ENCODE results near the gene DCDC2C.

The DCDC2C gene

GRCh38 chr2:3768960-3769765, 65.8 kb downstream of the DCDC2C start:
- TF ChIP-seq TAF1 (IDR thresholded peaks at IDR 0.05; ENCODE audit: low read depth) (no peak), YY1 (IDR thresholded peaks at IDR 0.05; ENCODE audit: low read depth) (no peak), CEBPB (IDR thresholded peaks at IDR 0.05) (no peak), RAD21 (IDR thresholded peaks at IDR 0.05; ENCODE audit: low read depth) (no peak), EGR1 (IDR thresholded peaks at IDR 0.05) (no peak)

DNA sequence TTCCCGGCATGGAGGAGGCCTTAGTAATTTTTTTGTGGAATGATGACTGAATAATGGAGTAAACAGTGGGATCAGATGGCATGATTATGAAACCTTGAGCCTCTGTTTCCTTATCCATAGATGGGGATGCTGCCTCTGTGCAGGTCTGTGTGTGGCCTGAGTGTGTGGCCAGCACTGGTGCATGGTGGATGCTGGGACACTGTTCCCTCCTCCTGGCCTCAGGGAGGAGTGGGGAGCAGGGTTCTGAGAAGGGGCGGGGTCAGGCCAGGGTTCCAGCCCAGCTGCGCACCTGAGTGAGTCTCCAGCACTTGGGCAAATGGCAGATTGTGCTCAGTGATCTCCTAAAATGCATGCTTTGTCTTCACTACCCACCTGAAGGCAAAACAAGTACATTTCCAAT, 66.4 kb downstream of the DCDC2C start:
- TF ChIP-seq TCF12 (IDR thresholded peaks at IDR 0.05; ENCODE audit: low read depth) (no peak), ZBTB7A (IDR thresholded peaks at IDR 0.05; ENCODE audit: low read depth) (no peak), CEBPB (IDR thresholded peaks at IDR 0.05) (no peak), FOXM1 (IDR thresholded peaks at IDR 0.05; ENCODE audit: borderline replicate concordance, low read depth) (no peak), USF1 (IDR thresholded peaks at IDR 0.05) (no peak), EGR1 (IDR thresholded peaks at IDR 0.05) (no peak), CREB1 (IDR thresholded peaks at IDR 0.05; ENCODE audit: low read depth) (no peak)
- TF ChIP-seq, protein P1, sequence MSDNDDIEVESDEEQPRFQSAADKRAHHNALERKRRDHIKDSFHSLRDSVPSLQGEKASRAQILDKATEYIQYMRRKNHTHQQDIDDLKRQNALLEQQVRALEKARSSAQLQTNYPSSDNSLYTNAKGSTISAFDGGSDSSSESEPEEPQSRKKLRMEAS (IDR thresholded peaks at IDR 0.05) = no peak

GRCh38 chr2:3770724-3771415, 67.5 kb downstream of the DCDC2C start:
- TF ChIP-seq FOXM1 (IDR thresholded peaks at IDR 0.05; ENCODE audit: borderline replicate concordance, low read depth) (no peak), YY1 (IDR thresholded peaks at IDR 0.05; ENCODE audit: low read depth) (no peak), REST (IDR thresholded peaks at IDR 0.05; ENCODE audit: low read depth) (no peak), TAF1 (IDR thresholded peaks at IDR 0.05; ENCODE audit: low read depth) (no peak), TCF12 (IDR thresholded peaks at IDR 0.05; ENCODE audit: low read depth) (no peak), EGR1 (IDR thresholded peaks at IDR 0.05) (no peak), NFIC (IDR thresholded peaks at IDR 0.05) (no peak), CREB1 (IDR thresholded peaks at IDR 0.05; ENCODE audit: low read depth) (no peak), ZBTB7A (IDR thresholded peaks at IDR 0.05; ENCODE audit: low read depth) (no peak), USF1 (IDR thresholded peaks at IDR 0.05) (no peak)
- TF ChIP-seq, protein P1 (IDR thresholded peaks at IDR 0.05) = no peak

- TF ChIP-seq REST (IDR thresholded peaks at IDR 0.05; ENCODE audit: low read depth) = no peak
- no peak for TF ChIP-seq TEAD4 (IDR thresholded peaks at IDR 0.05)
- TF ChIP-seq CREB1 (IDR thresholded peaks at IDR 0.05; ENCODE audit: low read depth) = no peak
- no peak for TF ChIP-seq RAD21 (IDR thresholded peaks at IDR 0.05; ENCODE audit: low read depth)
- TF ChIP-seq TAF1 (IDR thresholded peaks at IDR 0.05; ENCODE audit: low read depth) = no peak
Measured at GRCh38 chr2:3771576-3771975, 68.2 kb downstream of the DCDC2C start.

DNA sequence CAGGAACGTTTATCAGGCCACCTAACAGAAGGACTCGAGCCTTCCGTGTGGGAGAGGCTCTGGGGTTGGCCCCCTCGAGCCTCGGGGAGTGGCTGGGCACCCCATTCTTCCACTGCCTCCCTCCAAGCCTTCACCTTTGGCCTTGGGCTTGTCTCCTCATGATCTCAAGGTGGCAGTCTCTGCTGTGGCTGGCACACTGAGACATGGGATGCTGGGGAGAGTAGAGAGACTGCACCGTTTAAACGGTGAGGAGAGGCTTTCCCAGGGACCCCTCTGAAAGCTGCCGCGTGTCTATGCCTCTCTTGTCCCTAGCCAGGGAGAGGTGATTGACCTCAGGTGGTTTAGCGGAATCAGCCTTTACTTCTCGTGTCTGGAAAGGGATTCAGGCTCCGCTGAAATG, 71.0 kb downstream of the DCDC2C start:
- TF ChIP-seq ZBTB7A (IDR thresholded peaks at IDR 0.05; ENCODE audit: low read depth) (no peak), FOXM1 (IDR thresholded peaks at IDR 0.05; ENCODE audit: borderline replicate concordance, low read depth) (no peak), NFIC (IDR thresholded peaks at IDR 0.05) (no peak), USF1 (IDR thresholded peaks at IDR 0.05) (no peak), TEAD4 (IDR thresholded peaks at IDR 0.05) (no peak), EGR1 (IDR thresholded peaks at IDR 0.05) (no peak), CREB1 (IDR thresholded peaks at IDR 0.05; ENCODE audit: low read depth) (no peak), YY1 (IDR thresholded peaks at IDR 0.05; ENCODE audit: low read depth) (no peak), CEBPB (IDR thresholded peaks at IDR 0.05) (no peak)

DNA sequence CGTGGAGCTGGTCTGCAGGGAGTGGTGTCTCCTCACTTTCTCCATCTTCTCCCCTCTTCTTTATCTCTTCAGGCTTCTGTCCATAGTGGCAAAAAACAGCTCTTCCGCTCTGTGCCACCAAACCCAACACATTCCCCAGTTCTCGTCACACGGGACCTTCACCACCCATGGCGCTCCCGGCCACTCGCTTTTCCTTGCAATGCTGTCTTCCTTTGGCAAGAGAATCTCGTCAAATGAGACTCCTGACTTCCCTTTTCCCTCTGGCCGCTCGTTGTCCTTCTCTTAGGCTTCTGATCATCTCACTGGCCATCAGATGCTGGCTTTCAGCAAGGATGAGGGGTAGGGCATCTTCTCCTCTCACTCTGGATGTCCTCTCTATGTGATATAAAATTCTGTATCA, 72.9 kb downstream of the DCDC2C start:
- TF ChIP-seq EGR1 (IDR thresholded peaks at IDR 0.05) = no peak
- TF ChIP-seq CEBPB (IDR thresholded peaks at IDR 0.05) = no peak
- TF ChIP-seq, protein P1 (IDR thresholded peaks at IDR 0.05) = no peak
- no peak for TF ChIP-seq FOXM1 (IDR thresholded peaks at IDR 0.05; ENCODE audit: borderline replicate concordance, low read depth)
- no peak for TF ChIP-seq RAD21 (IDR thresholded peaks at IDR 0.05; ENCODE audit: low read depth)
- TF ChIP-seq TAF1 (IDR thresholded peaks at IDR 0.05; ENCODE audit: low read depth) = no peak
- no peak for TF ChIP-seq EP300 (IDR thresholded peaks at IDR 0.05; ENCODE audit: borderline replicate concordance)
- no peak for TF ChIP-seq YY1 (IDR thresholded peaks at IDR 0.05; ENCODE audit: low read depth)
- no peak for TF ChIP-seq USF1 (IDR thresholded peaks at IDR 0.05)
- no peak for TF ChIP-seq NFIC (IDR thresholded peaks at IDR 0.05)

Data from Ishikawa (cell line).